ENCODE data around the gene TLE3.
"Not testable (repeated sequence)": the region's sequence is repeated elsewhere in the genome, so short reads cannot be mapped to it uniquely, and the experiment has no call there.

TLE3 gene

GRCh38 chr15:70116317-70116716 lies 18.6 kb upstream of the TLE3 start:
- TF ChIP-seq CTCF (IDR thresholded peaks at IDR 0.05; ENCODE audit: low read depth, low read length): no peak
- H3K4me3 ChIP-seq (replicated peaks in 1 of 2; ENCODE audit: low read depth in 2 of 2, low read length in 2 of 2): no peak overlapping the region
- DNase-seq (ENCODE audit: low read depth in 2 of 2): no peak

DNA sequence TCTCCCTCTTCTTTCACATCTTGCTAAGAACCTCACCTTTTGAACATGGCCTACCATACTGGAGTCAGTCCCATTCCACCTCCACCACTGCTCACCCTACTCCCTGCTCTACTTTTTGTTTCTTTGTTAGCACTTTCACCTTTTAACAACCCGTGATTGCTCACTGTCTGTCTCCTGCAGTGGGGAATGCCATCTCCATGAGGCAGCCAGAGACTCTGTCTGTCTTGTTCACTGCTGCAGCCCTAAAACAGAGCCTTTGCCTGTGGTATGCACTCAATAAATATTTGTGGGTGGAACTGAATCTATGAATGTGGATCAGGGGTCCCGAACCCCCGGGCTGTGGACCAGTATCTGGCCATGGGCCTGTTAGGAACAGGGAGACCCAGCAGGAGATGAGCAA lies 16.5 kb upstream of the TLE3 start:
- TF ChIP-seq CTCF (IDR thresholded peaks at IDR 0.05; ENCODE audit: low read depth, low read length): no peak
- no peak for DNase-seq (ENCODE audit: low read depth in 2 of 2)

GRCh38 chr15:70113304-70113700 lies 15.6 kb upstream of the TLE3 start:
- TF ChIP-seq CTCF (IDR thresholded peaks at IDR 0.05; ENCODE audit: low read depth, low read length): no peak
- no peak for DNase-seq (ENCODE audit: low read depth in 2 of 2)
- H3K4me3 ChIP-seq (replicated peaks in 1 of 2; ENCODE audit: low read depth in 2 of 2, low read length in 2 of 2): no peak overlapping the region

More for the DNA sequence above, 16.5 kb upstream of the TLE3 start:
- H3K4me3 ChIP-seq (replicated peaks in 1 of 2; ENCODE audit: low read depth in 2 of 2, low read length in 2 of 2): no peak overlapping the region

DNA sequence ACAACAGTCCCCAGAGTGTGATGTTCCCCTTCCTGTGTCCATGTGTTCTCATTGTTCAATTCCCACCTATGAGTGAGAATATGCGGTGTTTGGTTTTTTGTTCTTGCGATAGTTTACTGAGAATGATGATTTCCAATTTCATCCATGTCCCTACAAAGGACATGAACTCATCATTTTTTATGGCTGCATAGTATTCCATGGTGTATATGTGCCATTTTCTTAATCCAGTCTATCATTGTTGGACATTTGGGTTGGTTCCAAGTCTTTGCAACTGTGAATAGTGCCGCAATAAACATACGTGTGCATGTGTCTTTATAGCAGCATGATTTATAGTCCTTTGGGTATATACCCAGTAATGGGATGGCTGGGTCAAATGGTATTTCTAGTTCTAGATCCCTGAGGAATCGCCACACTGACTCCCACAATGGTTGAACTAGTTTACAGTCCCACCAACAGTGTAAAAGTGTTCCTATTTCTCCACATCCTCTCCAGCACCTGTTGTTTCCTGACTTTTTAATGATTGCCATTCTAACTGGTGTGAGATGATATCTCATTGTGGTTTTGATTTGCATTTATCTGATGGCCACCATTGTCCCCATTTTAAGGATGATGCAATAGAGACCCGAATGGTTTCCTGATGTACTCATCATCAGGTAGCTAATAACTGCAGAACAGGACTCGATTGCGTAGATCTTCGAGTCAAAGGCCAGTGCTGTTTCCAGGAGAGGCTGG lies 15.0 kb upstream of the TLE3 start:
- not testable (repeated sequence) for H3K4me3 ChIP-seq (replicated peaks in 1 of 2; ENCODE audit: low read depth in 2 of 2, low read length in 2 of 2); DNase-seq (ENCODE audit: low read depth in 2 of 2)

GRCh38 chr15:70112074-70112395 lies 14.3 kb upstream of the TLE3 start:
- no peak overlapping the region for H3K4me3 ChIP-seq (replicated peaks in 1 of 2; ENCODE audit: low read depth in 2 of 2, low read length in 2 of 2)
- TF ChIP-seq CTCF (IDR thresholded peaks at IDR 0.05; ENCODE audit: low read depth, low read length): no peak
- DNase-seq (ENCODE audit: low read depth in 2 of 2): peak in 1 of 2 donors; percentile 10

DNA sequence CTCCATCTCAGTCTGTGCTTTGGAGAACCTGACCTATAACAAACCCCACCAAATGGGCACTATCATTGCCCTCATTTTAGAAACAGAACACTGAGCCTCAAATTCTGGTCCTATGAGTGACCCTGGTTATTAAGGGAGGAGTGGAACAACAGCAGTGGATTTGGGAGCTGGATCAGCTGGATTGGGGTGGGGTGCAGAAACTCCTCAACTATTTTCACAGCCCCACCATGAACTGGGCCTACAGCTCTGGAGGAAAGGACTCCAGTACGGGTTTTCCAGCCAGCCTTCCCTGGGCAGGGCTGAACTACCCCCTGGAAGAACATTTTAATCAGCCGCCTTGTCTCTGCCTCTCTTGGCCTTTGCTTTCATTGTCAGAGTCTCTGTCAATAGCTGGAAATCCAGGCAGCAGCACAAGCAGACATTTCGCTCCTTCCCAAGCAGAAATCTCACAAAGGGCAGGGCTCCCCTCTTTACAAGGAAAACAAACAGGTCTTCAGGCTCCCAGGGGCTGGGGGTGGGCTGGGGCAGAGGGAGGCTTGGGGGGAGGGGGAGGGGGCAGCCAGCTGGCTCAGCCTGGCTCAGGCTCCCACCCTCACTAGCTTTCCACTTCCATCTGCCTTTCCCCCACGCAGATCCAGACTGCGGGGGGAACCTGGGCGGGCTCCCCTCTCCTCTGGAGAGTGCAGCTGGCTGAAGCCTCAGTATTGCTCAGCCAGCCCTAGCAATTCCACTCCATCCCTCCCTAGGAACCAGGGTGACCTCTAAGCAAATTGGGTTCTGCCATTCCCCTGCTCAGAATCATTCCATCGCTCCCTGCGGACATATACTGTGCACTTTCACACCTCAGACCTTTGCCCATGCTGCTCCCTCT lies 13.7 kb upstream of the TLE3 start:
- peak; percentile 73 to 93 for DNase-seq (ENCODE audit: low read depth in 2 of 2)
- H3K4me3 ChIP-seq (replicated peaks in 1 of 2; ENCODE audit: low read depth in 2 of 2, low read length in 2 of 2): no peak overlapping the region
- no peak for TF ChIP-seq CTCF (IDR thresholded peaks at IDR 0.05; ENCODE audit: low read depth, low read length)

GRCh38 chr15:70109978-70110377 lies 12.3 kb upstream of the TLE3 start:
- H3K4me3 ChIP-seq (replicated peaks in 1 of 2; ENCODE audit: low read depth in 2 of 2, low read length in 2 of 2): no peak overlapping the region
- DNase-seq (ENCODE audit: low read depth in 2 of 2): no peak
- TF ChIP-seq CTCF (IDR thresholded peaks at IDR 0.05; ENCODE audit: low read depth, low read length): no peak

All from cardiac fibroblast (primary cell).